SH-SY5Y (cell line): Measurements from ENCODE around the gene PDZRN3.

ENCODE experiments used
- GATA2 ChIP-seq: IDR thresholded peaks from 2 replicates; pipeline ENCODE4 v1.6.1; 2011; ENCODE audit warnings: mild to moderate bottlenecking, low read depth, low read length
- GATA3 ChIP-seq: IDR thresholded peaks from 2 replicates; pipeline ENCODE4 v1.6.1; 2011; ENCODE audit warnings: low read depth, mild to moderate bottlenecking, low read length, moderate library complexity

DNA sequence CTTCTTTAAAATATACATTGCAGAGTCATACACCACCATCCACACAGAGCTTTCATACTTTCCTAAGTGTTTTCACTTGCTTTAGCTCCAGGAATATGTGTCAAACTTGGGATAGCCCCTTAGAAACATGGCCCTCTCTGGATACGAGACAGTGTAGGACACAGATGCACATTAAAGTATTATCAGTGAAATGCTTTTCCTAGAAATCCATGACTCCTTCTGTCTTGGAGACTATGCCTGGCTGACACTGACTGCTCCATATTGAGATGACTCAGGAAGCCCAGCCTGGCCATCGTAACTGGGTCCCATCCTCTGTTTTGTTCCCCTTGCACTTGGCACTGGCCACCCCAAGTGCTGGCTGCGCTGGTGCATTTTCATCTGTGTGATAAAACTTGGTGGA, 204.8 kb downstream of the PDZRN3 start:
- TF ChIP-seq GATA3 (no peak), GATA2 (no peak)
